Naive thymus-derived CD8-positive, alpha-beta T cell (primary cell): ENCODE measurements around the gene LRRC36. TPM values are rescaled to one million over a fixed set of nuclear protein-coding genes. Genes with fewer than 3 reads are reported as not detected.

ENCODE experiments used
- ATAC-seq, 2 donors: fragments of 150-1000 bp; cut with Tn5 transposase in 1 of 2; sonication (Bioruptor Pico), chemical (Tn5 transposase) in 1 of 2; 1 replicate in 1 of 2; 2 replicates in 1 of 2; pipeline ENCODE4 v1.10.0; 2021; ENCODE audit warnings: mild to moderate bottlenecking in 2 of 2, moderate library complexity in 2 of 2
- POLR2A ChIA-PET: fragments of 350-600 bp; sonication (Branson Sonifier 250); formaldehyde crosslinking; loops from one replicate; lab custom pipeline; 2021; ENCODE audit warnings: antibody characterized with exemption; lab: Charles Lee
- DNase-seq, 10 donors: peaks; one replicate each; pipeline versions ENCODE4 v3.0.0 to v3.0.0-alpha.2; 2020 to 2022
- H3K27ac Mint-ChIP-seq, 10 donors: one replicate each; pipeline ENCODE4 v1.8.0; 2020 to 2022; ENCODE audit warnings: mild to moderate bottlenecking in 10 of 10, mixed read lengths in 10 of 10, moderate library complexity in 4 of 10, inconsistent platforms in 1 of 10
- H3K27me3 Mint-ChIP-seq, 5 donors: one replicate each; pipeline ENCODE4 v1.8.0; 2021 to 2022; ENCODE audit warnings: mixed read lengths in 5 of 5
- H3K36me3 Mint-ChIP-seq, 3 donors: one replicate each; pipeline ENCODE4 v1.8.0; 2020 to 2022; ENCODE audit warnings: mixed read lengths in 3 of 3, mild to moderate bottlenecking in 2 of 3, inconsistent platforms in 1 of 3
- H3K4me1 Mint-ChIP-seq, 4 donors: one replicate each; pipeline ENCODE4 v1.8.0; 2021 to 2022; ENCODE audit warnings: mixed read lengths in 4 of 4
- H3K4me3 Mint-ChIP-seq, 10 donors: one replicate each; pipeline ENCODE4 v1.8.0; 2020 to 2022; ENCODE audit warnings: mild to moderate bottlenecking in 10 of 10, mixed read lengths in 10 of 10, moderate library complexity in 6 of 10, inconsistent platforms in 1 of 10
- H3K9me3 Mint-ChIP-seq, 9 donors: one replicate each; pipeline ENCODE4 v1.8.0; 2020 to 2022; ENCODE audit warnings: mixed read lengths in 9 of 9, mild to moderate bottlenecking in 3 of 9, inconsistent platforms in 1 of 9, moderate library complexity in 1 of 9
- polyA plus RNA-seq, 3 donors: library from polyadenylated mRNA; unstranded; fragments of 300-500 nt; fragmentation: Illumina TruSeq; gene quantifications; one replicate each; pipeline ENCODE4 v1.2.3, GENCODE V29; 2021
- total RNA-seq, 8 experiments: library from RNA in 2 of 8; stranded (reverse) in 2 of 8; gene quantifications; one replicate each; pipeline ENCODE4 v1.2.3 and lab custom pipeline; 2021 to 2026

Gene LRRC36
- total and polyA plus RNA-seq, 5 experiments from 2014 or later = 0.49 TPM; not detected in 4

- ATAC-seq = no peak
- Mint-ChIP-seq H3K4me1 (peaks cover 3 to 15% (median 8%) of the 10 kb centered on the region in 4 donors), H3K36me3 (peaks cover 4 to 13% (median 4%) of the 10 kb centered on the region in 3 donors), H3K27me3 (no peaks in the 10 kb centered on the region), H3K4me3 (no peak overlapping the region), H3K27ac (peak overlapping the region in 2 of 10 donors; percentile 9 to 11), H3K9me3 (no peaks in the 10 kb centered on the region)
- POLR2A ChIA-PET = no interaction called here
- DNase-seq = no peak
Observed at GRCh38 chr16:67283039-67283825, 43.4 kb upstream of the LRRC36 start.

GRCh38 chr16:67283826-67284555 is 42.6 kb upstream of the LRRC36 start:
- H3K4me1 Mint-ChIP-seq = peaks cover 2 to 9% (median 5%) of the 10 kb centered on the region in 4 donors
- POLR2A ChIA-PET = no interaction called here

GRCh38 chr16:67284699-67285646 is 41.6 kb upstream of the LRRC36 start:
- no peaks in the 10 kb centered on the region for H3K27me3 Mint-ChIP-seq
- DNase-seq (no peak), ATAC-seq (no peak)
- peaks cover 4 to 13% (median 4%) of the 10 kb centered on the region in 3 donors for H3K36me3 Mint-ChIP-seq
- no peaks in the 10 kb centered on the region for H3K9me3 Mint-ChIP-seq
- peaks cover 3 to 7% (median 6%) of the 10 kb centered on the region in 4 donors for H3K4me1 Mint-ChIP-seq
- H3K27ac Mint-ChIP-seq = peak overlapping the region in 3 of 10 donors; percentile 1 to 51 (median 5)
- POLR2A ChIA-PET = no interaction called here
- no peak overlapping the region for H3K4me3 Mint-ChIP-seq

More at GRCh38 chr16:67283826-67284555, 42.6 kb upstream of the LRRC36 start:
- no peaks in the 10 kb centered on the region for H3K27me3 Mint-ChIP-seq
- no peak overlapping the region for H3K4me3 Mint-ChIP-seq
- no peaks in the 10 kb centered on the region for H3K9me3 Mint-ChIP-seq
- peaks cover 4 to 13% (median 4%) of the 10 kb centered on the region in 3 donors for H3K36me3 Mint-ChIP-seq
- ATAC-seq (no peak), DNase-seq (no peak)
- H3K27ac Mint-ChIP-seq = peak overlapping the region in 3 of 10 donors; percentile 9 to 83 (median 49)

GRCh38 chr16:67286441-67287235 is 40.0 kb upstream of the LRRC36 start:
- DNase-seq = peak in 1 of 10 donors; percentile 50
- no peak for ATAC-seq
- Mint-ChIP-seq H3K27ac (no peak overlapping the region), H3K36me3 (peaks cover 4 to 13% (median 4%) of the 10 kb centered on the region in 3 donors), H3K4me3 (no peak overlapping the region), H3K9me3 (no peaks in the 10 kb centered on the region), H3K4me1 (peaks cover 0 to 6% (median 1%) of the 10 kb centered on the region in 4 donors), H3K27me3 (no peaks in the 10 kb centered on the region)
- POLR2A ChIA-PET = no interaction called here

GRCh38 chr16:67287960-67288359 is 38.7 kb upstream of the LRRC36 start:
- no peak overlapping the region for H3K27ac Mint-ChIP-seq
- no peak overlapping the region for H3K4me3 Mint-ChIP-seq
- ATAC-seq (no peak), DNase-seq (no peak)
- H3K36me3 Mint-ChIP-seq = peaks cover under 1 to 13% (median 1%) of the 10 kb centered on the region in 3 donors
- H3K27me3 Mint-ChIP-seq = no peaks in the 10 kb centered on the region
- POLR2A ChIA-PET = no interaction called here
- H3K4me1 Mint-ChIP-seq = peaks cover 0 to 6% (median 1%) of the 10 kb centered on the region in 4 donors
- no peaks in the 10 kb centered on the region for H3K9me3 Mint-ChIP-seq

GRCh38 chr16:67291461-67291860 is 35.2 kb upstream of the LRRC36 start:
- Mint-ChIP-seq H3K9me3 (no peaks in the 10 kb centered on the region), H3K27ac (no peak overlapping the region), H3K27me3 (no peaks in the 10 kb centered on the region), H3K36me3 (peaks cover 0 to 6% (median 0%) of the 10 kb centered on the region in 3 donors), H3K4me3 (no peak overlapping the region), H3K4me1 (peaks cover 0 to 6% (median 0%) of the 10 kb centered on the region in 4 donors)
- ATAC-seq (no peak), DNase-seq (peak in 1 of 10 donors; percentile 42)
- POLR2A ChIA-PET = no interaction called here

GRCh38 chr16:67294171-67294757 is 32.4 kb upstream of the LRRC36 start:
- POLR2A ChIA-PET = no interaction called here
- H3K9me3 Mint-ChIP-seq = no peaks in the 10 kb centered on the region
- DNase-seq (peak in 1 of 10 donors; percentile 52), ATAC-seq (no peak)
- peaks cover 0 to 6% (median 0%) of the 10 kb centered on the region in 4 donors for H3K4me1 Mint-ChIP-seq
- no peaks in the 10 kb centered on the region for H3K36me3 Mint-ChIP-seq
- H3K27ac Mint-ChIP-seq = peak overlapping the region in 1 of 10 donors; percentile 1
- H3K4me3 Mint-ChIP-seq = no peak overlapping the region
- peaks cover 0 to 3% (median 0%) of the 10 kb centered on the region in 5 donors for H3K27me3 Mint-ChIP-seq

GRCh38 chr16:67294938-67295361 is 31.7 kb upstream of the LRRC36 start:
- ATAC-seq = no peak
- peak in 1 of 10 donors; percentile 24 for DNase-seq
- Mint-ChIP-seq H3K27me3 (peaks cover 0 to 3% (median 0%) of the 10 kb centered on the region in 5 donors), H3K36me3 (no peaks in the 10 kb centered on the region), H3K4me1 (no peaks in the 10 kb centered on the region), H3K27ac (no peak overlapping the region), H3K9me3 (no peaks in the 10 kb centered on the region), H3K4me3 (no peak overlapping the region)
- POLR2A ChIA-PET = interaction anchor here (0.6 kb wide), 1 partner anchor 473 kb away, joined by 4 read pairs; no protein-coding TSS in a partner anchor

- H3K9me3 Mint-ChIP-seq = no peaks in the 10 kb centered on the region
- H3K4me1 Mint-ChIP-seq = no peaks in the 10 kb centered on the region
- POLR2A ChIA-PET = no interaction called here
- H3K27ac Mint-ChIP-seq = no peak overlapping the region
- H3K36me3 Mint-ChIP-seq = no peaks in the 10 kb centered on the region
- DNase-seq (no peak), ATAC-seq (no peak)
- peaks cover 0 to 3% (median 0%) of the 10 kb centered on the region in 5 donors for H3K27me3 Mint-ChIP-seq
- H3K4me3 Mint-ChIP-seq = no peak overlapping the region
Observed at GRCh38 chr16:67296420-67296819, 30.2 kb upstream of the LRRC36 start.

GRCh38 chr16:67298277-67298676 is 28.3 kb upstream of the LRRC36 start:
- H3K27ac Mint-ChIP-seq = no peak overlapping the region
- POLR2A ChIA-PET = no interaction called here
- peaks cover 0 to 7% (median 0%) of the 10 kb centered on the region in 5 donors for H3K27me3 Mint-ChIP-seq
- H3K9me3 Mint-ChIP-seq = no peaks in the 10 kb centered on the region
- H3K4me3 Mint-ChIP-seq = no peak overlapping the region
- no peak for ATAC-seq
- no peaks in the 10 kb centered on the region for H3K4me1 Mint-ChIP-seq
- H3K36me3 Mint-ChIP-seq = no peaks in the 10 kb centered on the region
- DNase-seq = no peak

- Mint-ChIP-seq H3K27ac (no peak overlapping the region), H3K4me1 (no peaks in the 10 kb centered on the region), H3K9me3 (no peaks in the 10 kb centered on the region), H3K27me3 (peaks cover 0 to 8% (median 0%) of the 10 kb centered on the region in 5 donors), H3K36me3 (no peaks in the 10 kb centered on the region), H3K4me3 (no peak overlapping the region)
- POLR2A ChIA-PET = no interaction called here
- no peak for DNase-seq
- no peak for ATAC-seq
Observed at GRCh38 chr16:67299269-67299668, 27.3 kb upstream of the LRRC36 start.
